PFSK-1 (cell line): Measurements from ENCODE around the gene HACD1.

Experiments
- FOXP2 ChIP-seq: optimal IDR thresholded peaks from 2 replicates; pipeline ENCODE3; 2011; ENCODE audit warnings: borderline replicate concordance, control low read depth, inconsistent platforms; ENCODE audit not compliant: insufficient read depth; ENCODE audit errors: extremely low read length, extremely low read depth
- POLR2AphosphoS5 ChIP-seq: IDR thresholded peaks from 2 replicates; pipeline ENCODE4 v1.6.1; 2012; ENCODE audit warnings: low read depth, mild to moderate bottlenecking, control low read depth, low read length, moderate library complexity
- REST ChIP-seq, 2 experiments: IDR thresholded peaks; 2 replicates each; pipeline versions ENCODE4 v1.6.1 to v1.8.0; 2011 to 2012; ENCODE audit warnings: low read depth in 2 of 2, low read length in 2 of 2, control low read depth in 1 of 2, inconsistent platforms in 1 of 2, mild to moderate bottlenecking in 1 of 2, moderate library complexity in 1 of 2; ENCODE audit not compliant: insufficient read depth in 1 of 2
- SIN3A ChIP-seq: IDR thresholded peaks from 2 replicates; pipeline ENCODE4 v1.6.1; 2012; ENCODE audit warnings: mild to moderate bottlenecking, low read length, moderate library complexity, borderline replicate concordance; ENCODE audit not compliant: insufficient read depth
- TAF1 ChIP-seq: IDR thresholded peaks from 2 replicates; pipeline ENCODE4 v1.6.1; 2012; ENCODE audit warnings: low read length, control low read depth, borderline replicate concordance; ENCODE audit not compliant: insufficient read depth

The HACD1 gene

GRCh38 chr10:17655009-17655408 is 37.8 kb upstream of the HACD1 start:
- TF ChIP-seq TAF1 (no peak), SIN3A (no peak), FOXP2 (no peak), POLR2AphosphoS5 (no peak), REST (IDR thresholded peaks at IDR 0.05; ENCODE audit: insufficient read depth in 1 of 2, low read depth in 2 of 2, low read length in 2 of 2) (no peak)

GRCh38 chr10:17652585-17652984 is 35.4 kb upstream of the HACD1 start:
- TF ChIP-seq SIN3A, result no peak

GRCh38 chr10:17651896-17652295 is 34.7 kb upstream of the HACD1 start:
- TF ChIP-seq REST (IDR thresholded peaks at IDR 0.05; ENCODE audit: insufficient read depth in 1 of 2, low read depth in 2 of 2, low read length in 2 of 2), result no peak
- TF ChIP-seq POLR2AphosphoS5, result no peak
- TF ChIP-seq TAF1, result no peak
- TF ChIP-seq FOXP2, result no peak
- TF ChIP-seq SIN3A, result no peak

GRCh38 chr10:17650416-17650815 is 33.2 kb upstream of the HACD1 start:
- TF ChIP-seq POLR2AphosphoS5, result no peak
- no peak for TF ChIP-seq REST (IDR thresholded peaks at IDR 0.05; ENCODE audit: insufficient read depth in 1 of 2, low read depth in 2 of 2, low read length in 2 of 2)
- no peak for TF ChIP-seq TAF1

GRCh38 chr10:17649836-17650235 is 32.7 kb upstream of the HACD1 start:
- TF ChIP-seq TAF1 (no peak), REST (IDR thresholded peaks at IDR 0.05; ENCODE audit: insufficient read depth in 1 of 2, low read depth in 2 of 2, low read length in 2 of 2) (no peak), FOXP2 (no peak), POLR2AphosphoS5 (no peak), SIN3A (no peak)

- TF ChIP-seq FOXP2 (no peak), REST (IDR thresholded peaks at IDR 0.05; ENCODE audit: insufficient read depth in 1 of 2, low read depth in 2 of 2, low read length in 2 of 2) (no peak), SIN3A (no peak), TAF1 (no peak), POLR2AphosphoS5 (no peak)
Measured at GRCh38 chr10:17649052-17649451, 31.9 kb upstream of the HACD1 start.
